GM19351 (cell line): ENCODE results near the gene TLR5.
"Not testable (repeated sequence)": the region's sequence is repeated elsewhere in the genome, so short reads cannot be mapped to it uniquely, and the experiment has no call there.

ENCODE experiments used
- ATAC-seq: cut with Tn5 transposase; IDR thresholded peaks from one replicate; pipeline ENCODE4 v1.9.1; 2021; ENCODE audit warnings: mild to moderate bottlenecking, moderate library complexity; ENCODE audit not compliant: unreplicated experiment

TLR5 gene

GRCh38 chr1:223142795-223143536 lies at the start of gene TLR5:
Gene TLR5 (minus strand): TSS chr1:223143248. CDS start chr1:223113031, 30,217 bp downstream.
- peak; percentile 84 for ATAC-seq

DNA sequence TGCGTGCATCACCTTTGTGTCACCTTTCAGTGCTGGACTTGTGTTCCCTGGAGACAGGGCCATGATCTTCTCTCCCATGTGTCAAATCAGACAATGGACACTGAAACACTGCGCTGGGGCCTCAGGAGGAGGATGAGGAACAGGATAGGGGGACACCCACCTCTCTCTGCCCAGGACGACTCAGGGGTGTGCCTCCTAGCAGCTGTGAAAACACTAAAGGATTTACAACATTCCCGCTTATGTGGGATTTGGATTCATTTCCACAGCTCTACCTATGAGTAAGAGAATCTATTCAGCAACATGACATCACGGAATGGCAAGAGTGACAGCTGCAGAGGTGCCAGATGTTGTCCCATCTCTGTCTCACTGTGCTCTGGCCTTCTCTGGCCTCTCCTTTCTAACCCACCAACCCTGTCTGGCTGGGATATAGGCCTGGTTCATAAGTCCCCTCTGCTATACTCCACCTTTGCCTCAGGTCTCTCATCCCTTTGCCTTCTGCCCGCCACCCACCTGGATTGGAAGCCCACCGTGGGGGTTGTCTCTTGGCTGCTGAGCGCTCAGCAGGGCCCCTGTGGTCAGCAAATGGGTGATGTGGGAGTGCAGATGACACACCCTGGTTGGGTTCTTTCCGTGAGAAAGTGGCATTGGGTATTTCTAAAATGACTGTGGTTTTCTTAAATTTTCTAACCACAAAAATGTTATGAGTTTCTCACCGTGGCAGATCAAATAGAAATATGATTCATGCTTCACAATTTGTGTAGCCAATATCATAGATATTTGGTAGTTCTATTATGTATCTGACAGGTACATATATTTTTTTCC lies 47.1 kb upstream of the TLR5 start:
- ATAC-seq, result peak; percentile 79

DNA sequence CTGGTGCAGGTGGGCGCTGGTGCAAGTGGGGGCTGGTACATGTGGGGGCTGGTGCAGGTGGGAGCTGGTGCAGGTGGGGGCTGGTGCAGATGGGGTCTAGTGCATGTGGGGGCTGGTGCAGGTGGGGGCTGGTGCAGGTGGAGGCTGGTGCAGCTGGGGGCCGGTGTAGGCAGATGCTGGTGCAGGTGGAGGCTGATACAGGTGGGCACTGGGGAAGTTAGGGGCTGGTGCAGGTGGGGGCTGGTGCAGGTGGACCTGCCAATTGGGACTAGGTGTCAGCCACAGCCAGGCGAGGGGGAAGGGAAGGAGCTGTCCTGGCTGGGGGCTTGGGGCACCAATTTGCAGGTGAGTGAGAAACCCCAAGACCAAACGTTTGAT lies 46.5 kb upstream of the TLR5 start:
- no peak for ATAC-seq

DNA sequence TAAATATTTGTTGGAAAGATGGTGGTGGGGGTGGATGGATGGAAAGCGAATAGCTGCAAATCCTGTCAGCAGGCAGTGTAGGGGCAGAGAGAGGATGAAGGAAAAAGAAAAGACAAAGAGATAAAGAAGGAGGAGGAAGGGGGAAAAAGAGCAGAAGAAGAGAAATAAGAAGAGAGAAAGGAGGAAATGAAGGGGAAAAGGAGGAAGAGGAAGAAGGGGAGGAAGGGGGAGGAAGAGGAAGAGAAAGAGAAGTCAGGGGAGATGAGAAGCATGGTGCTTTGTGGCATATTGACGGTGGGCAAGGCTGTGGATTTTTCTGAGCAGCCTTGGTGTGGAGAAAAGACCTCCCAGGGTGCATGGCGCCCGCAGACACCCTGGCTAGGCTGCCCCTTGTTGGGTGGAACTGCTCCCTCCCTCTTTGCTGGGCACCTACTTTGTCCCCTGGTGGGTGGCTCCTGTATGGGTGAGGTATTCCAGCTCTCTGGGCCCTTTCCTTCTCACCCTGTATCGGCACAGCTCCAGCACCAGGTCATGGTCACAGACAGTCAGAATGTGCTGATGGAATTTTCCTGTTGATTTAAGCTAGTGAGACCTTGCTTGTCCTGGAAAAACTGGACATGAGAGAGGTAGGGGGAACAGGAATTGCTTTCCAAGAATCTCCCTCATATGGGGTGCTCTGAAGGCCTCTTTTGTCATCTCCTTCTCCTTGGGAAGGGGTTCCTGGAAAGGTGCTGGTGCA lies 45.7 kb upstream of the TLR5 start:
- no peak for ATAC-seq

- no peak for ATAC-seq
Observed at GRCh38 chr1:223186800-223187199, 43.8 kb upstream of the TLR5 start.

DNA sequence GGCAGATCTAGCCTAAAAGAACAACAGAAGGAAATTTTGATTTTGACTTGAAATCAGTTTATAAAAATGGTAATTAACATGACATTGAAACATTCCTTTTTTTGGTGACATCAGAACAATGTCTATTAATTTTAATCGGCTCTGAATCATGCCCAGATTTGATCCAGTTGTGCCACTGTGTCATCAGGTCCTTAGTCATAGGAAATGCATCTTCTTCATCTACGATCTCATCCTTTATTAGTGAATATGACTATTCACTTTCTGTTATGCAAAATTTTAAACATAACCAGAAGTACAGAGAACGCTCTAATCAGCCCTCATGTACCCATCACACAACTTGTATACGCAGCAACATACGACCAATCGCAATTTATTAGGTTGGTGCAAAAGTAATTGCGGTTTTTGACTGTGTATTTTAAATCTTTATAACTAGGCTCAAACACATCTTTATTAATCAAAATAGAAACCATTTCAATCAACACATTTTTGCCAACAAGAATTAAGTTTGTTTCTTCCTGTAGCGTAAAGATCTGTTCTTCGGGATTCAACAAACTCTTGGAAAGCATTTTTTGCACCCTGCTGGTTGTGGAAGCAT lies 40.3 kb upstream of the TLR5 start:
- ATAC-seq, result no peak

- no peak for ATAC-seq
Observed at GRCh38 chr1:223180731-223181321, 37.8 kb upstream of the TLR5 start.

DNA sequence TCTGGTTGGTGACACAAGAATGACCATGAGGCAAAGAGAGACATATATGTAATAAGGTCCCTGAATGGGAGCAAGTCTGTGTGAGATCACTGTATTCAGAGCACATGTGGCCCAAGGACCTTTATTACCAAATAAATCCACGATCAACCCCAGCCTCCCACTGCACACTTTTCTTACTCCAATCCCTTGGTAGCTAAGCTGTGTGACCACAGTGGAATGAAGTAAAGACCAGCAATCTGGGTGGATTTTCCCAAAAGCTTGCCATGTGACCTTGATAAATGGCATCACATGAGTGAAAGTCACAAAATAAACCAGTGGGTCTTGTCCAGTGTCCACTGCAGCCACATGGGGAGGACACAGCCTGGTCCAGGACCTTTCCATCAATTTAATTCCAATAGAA lies 36.7 kb upstream of the TLR5 start:
- no peak for ATAC-seq

GRCh38 chr1:223179280-223179679 lies 36.2 kb upstream of the TLR5 start:
- no peak for ATAC-seq

GRCh38 chr1:223177681-223178080 lies 34.6 kb upstream of the TLR5 start:
- no peak for ATAC-seq

GRCh38 chr1:223176437-223176836 lies 33.4 kb upstream of the TLR5 start:
- no peak for ATAC-seq

- no peak for ATAC-seq
Observed at GRCh38 chr1:223175633-223176032, 32.6 kb upstream of the TLR5 start.

DNA sequence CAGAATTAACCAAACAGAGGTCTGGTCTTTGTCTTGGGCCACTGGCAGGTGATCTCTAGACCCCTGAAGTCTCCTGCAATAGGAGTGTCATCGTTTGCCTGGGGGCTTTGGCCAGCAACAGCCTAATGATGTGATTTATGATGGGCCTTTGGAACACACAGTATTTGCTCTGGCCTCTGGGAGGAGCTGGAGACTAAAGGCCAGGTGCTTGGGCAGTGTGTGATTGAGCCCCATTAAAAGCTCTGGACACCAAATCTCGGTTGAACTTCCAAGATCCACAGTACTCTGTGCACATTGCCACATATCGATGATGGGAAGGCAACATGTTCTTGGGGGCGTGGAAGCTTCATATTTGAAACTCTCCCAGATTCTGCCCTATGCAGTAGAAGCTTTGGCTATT lies 32.0 kb upstream of the TLR5 start:
- ATAC-seq, result no peak

GRCh38 chr1:223169458-223169857 lies 26.4 kb upstream of the TLR5 start:
- ATAC-seq, result not testable (repeated sequence)

GRCh38 chr1:223161321-223161720 lies 18.3 kb upstream of the TLR5 start:
- no peak for ATAC-seq

DNA sequence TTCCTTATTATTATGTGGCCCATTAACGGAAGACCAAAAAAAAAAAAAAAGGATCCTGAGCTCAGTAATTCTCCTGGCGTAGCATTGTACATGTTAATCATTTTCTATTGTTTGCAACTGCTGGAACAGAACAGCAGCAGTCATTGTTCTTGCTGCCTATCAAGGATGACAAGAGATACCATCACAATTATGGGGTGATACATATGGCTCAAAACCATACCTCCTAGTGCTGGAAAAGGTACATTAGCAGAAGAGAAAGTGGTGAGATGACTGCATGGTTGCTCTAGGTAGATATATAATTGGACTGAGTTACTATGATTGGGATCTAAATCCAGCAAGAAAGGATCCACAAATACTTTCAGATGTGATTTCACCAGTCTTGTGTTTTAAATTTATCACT lies 13.3 kb upstream of the TLR5 start:
- ATAC-seq, result no peak

GRCh38 chr1:223155153-223155552 lies 12.1 kb upstream of the TLR5 start:
- ATAC-seq, result no peak

- ATAC-seq, result no peak
Observed at GRCh38 chr1:223153177-223154119, 10.4 kb upstream of the TLR5 start.

GRCh38 chr1:223152399-223152798 lies 9.4 kb upstream of the TLR5 start:
- no peak for ATAC-seq

GRCh38 chr1:223150443-223150842 lies 7.4 kb upstream of the TLR5 start:
- no peak for ATAC-seq
